ENCODE data around the gene GM2A.

Gene GM2A

DNA sequence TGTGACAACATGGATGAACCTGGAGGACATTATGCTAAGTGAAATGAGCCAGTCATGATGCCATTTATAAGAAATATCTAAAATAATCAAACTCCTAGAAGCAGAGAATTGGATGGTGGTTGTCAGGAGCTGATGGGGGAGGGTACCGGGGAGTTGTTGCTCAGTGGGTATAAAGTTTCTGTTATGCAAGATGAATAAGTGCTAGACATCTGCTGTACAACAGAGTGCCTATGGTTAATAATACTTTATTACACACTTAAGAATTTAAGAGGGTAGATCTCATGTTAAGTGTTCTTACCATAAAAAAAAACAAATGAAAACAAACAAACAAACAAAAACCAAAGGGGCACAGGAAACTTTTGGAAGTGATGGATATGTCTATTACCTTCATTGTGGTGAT, 16.1 kb upstream of the GM2A start:
- Histone ChIP-seq H3F3A (ENCODE audit: insufficient read depth) (peaks cover 79% of the 10 kb centered on the region), H3K79me2 (ENCODE audit: insufficient read depth, low read length) (no peaks in the 10 kb centered on the region), H3K9me3 (ENCODE audit: insufficient read depth, low read length) (no peaks in the 10 kb centered on the region), H3K27ac (ENCODE audit: low read depth, low read length) (peak overlapping the region; percentile 99), H3K9me2 (replicated peaks; ENCODE audit: insufficient read depth, low read length) (no peaks in the 10 kb centered on the region), H3K9ac (ENCODE audit: low read length) (peak overlapping the region; percentile 64; the same call in 1 of the 2 replicates), H3K4me2 (ENCODE audit: low read depth, low read length, poor library complexity, severe bottlenecking) (peak overlapping the region; percentile 30), H2AFZ (ENCODE audit: low read depth, low read length, severe bottlenecking) (no peak overlapping the region), H4K20me1 (ENCODE audit: low read depth, low read length) (no peaks in the 10 kb centered on the region), H3K27me3 (ENCODE audit: low read length) (no peaks in the 10 kb centered on the region), H3K36me3 (ENCODE audit: low read length) (no peaks in the 10 kb centered on the region), H3K4me3 (ENCODE audit: insufficient read depth, low read length, poor library complexity, severe bottlenecking) (no peak overlapping the region)
- TF ChIP-seq EZH2phosphoT487 (conservative IDR thresholded peaks at IDR 0.05; ENCODE audit: low read length) = no peak
- TF ChIP-seq, protein P1, sequence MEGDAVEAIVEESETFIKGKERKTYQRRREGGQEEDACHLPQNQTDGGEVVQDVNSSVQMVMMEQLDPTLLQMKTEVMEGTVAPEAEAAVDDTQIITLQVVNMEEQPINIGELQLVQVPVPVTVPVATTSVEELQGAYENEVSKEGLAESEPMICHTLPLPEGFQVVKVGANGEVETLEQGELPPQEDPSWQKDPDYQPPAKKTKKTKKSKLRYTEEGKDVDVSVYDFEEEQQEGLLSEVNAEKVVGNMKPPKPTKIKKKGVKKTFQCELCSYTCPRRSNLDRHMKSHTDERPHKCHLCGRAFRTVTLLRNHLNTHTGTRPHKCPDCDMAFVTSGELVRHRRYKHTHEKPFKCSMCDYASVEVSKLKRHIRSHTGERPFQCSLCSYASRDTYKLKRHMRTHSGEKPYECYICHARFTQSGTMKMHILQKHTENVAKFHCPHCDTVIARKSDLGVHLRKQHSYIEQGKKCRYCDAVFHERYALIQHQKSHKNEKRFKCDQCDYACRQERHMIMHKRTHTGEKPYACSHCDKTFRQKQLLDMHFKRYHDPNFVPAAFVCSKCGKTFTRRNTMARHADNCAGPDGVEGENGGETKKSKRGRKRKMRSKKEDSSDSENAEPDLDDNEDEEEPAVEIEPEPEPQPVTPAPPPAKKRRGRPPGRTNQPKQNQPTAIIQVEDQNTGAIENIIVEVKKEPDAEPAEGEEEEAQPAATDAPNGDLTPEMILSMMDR (IDR thresholded peaks at IDR 0.05; ENCODE audit: insufficient read depth, low read length, poor library complexity, severe bottlenecking) = no peak

DNA sequence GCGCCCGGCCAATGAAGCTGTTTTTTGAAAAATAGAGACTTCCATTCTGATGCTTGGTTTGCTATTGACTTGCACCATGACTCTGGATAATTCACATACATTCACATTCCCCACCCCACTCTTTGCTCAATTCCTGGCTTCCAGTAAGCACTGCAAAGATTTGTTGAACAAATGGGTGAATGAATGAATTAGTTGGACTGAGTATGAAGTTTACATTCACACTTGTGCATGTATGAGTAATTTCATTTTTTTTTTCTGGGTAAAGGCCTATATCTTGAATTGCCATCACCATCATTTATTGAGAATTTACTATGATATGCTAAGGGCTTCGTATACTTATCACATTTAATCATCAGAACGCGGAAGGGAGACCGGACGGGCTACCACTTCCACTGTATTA, 15.3 kb upstream of the GM2A start:
- no peak overlapping the region for H3K4me3 ChIP-seq (ENCODE audit: insufficient read depth, low read length, poor library complexity, severe bottlenecking)
- H4K20me1 ChIP-seq (ENCODE audit: low read depth, low read length) = no peaks in the 10 kb centered on the region
- H3K9me3 ChIP-seq (ENCODE audit: insufficient read depth, low read length) = no peaks in the 10 kb centered on the region
- H3K79me2 ChIP-seq (ENCODE audit: insufficient read depth, low read length) = no peaks in the 10 kb centered on the region
- peak overlapping the region; percentile 72 for H3K4me2 ChIP-seq (ENCODE audit: low read depth, low read length, poor library complexity, severe bottlenecking)
- TF ChIP-seq, protein P1 (IDR thresholded peaks at IDR 0.05; ENCODE audit: insufficient read depth, low read length, poor library complexity, severe bottlenecking) = no peak
- TF ChIP-seq EZH2phosphoT487 (conservative IDR thresholded peaks at IDR 0.05; ENCODE audit: low read length) = no peak
- peak overlapping the region; percentile 15 for H2AFZ ChIP-seq (ENCODE audit: low read depth, low read length, severe bottlenecking)
- H3F3A ChIP-seq (ENCODE audit: insufficient read depth) = peaks cover 75% of the 10 kb centered on the region
- peak overlapping the region; percentile 64 for H3K9ac ChIP-seq (ENCODE audit: low read length)
- no peaks in the 10 kb centered on the region for H3K9me2 ChIP-seq (replicated peaks; ENCODE audit: insufficient read depth, low read length)
- H3K27ac ChIP-seq (ENCODE audit: low read depth, low read length) = peak overlapping the region; percentile 99
- H3K36me3 ChIP-seq (ENCODE audit: low read length) = no peaks in the 10 kb centered on the region
- H3K27me3 ChIP-seq (ENCODE audit: low read length) = no peaks in the 10 kb centered on the region

DNA sequence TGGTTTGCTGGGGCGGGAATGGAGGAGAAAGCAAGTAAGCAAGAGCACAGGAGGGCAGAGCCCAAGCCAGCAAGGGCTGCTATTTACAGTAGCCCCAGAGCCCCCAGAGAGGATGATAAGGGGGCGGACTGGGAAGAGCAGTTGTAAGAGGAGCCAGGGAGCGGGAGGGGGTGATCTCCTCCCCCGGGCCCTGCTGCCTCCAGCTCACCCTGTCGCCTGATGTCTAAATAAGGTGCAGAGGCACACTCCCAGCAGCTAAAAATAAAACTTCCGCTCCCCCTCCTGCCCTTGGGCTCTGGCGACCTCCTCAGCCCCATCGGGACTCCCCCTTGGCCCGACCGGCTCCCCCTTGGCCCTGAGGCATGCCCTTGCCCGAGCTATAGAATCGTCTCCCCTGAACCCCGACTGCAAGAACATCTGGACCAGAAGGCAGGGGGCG, 14.7 kb upstream of the GM2A start:
- Histone ChIP-seq H3F3A (ENCODE audit: insufficient read depth) (peaks cover 69% of the 10 kb centered on the region), H3K4me2 (ENCODE audit: low read depth, low read length, poor library complexity, severe bottlenecking) (peak overlapping the region; percentile 72), H4K20me1 (ENCODE audit: low read depth, low read length) (no peaks in the 10 kb centered on the region), H3K79me2 (ENCODE audit: insufficient read depth, low read length) (no peaks in the 10 kb centered on the region), H3K4me3 (ENCODE audit: insufficient read depth, low read length, poor library complexity, severe bottlenecking) (peak overlapping the region; percentile 11), H3K36me3 (ENCODE audit: low read length) (no peaks in the 10 kb centered on the region), H3K9ac (ENCODE audit: low read length) (peak overlapping the region; percentile 64), H3K9me3 (ENCODE audit: insufficient read depth, low read length) (no peaks in the 10 kb centered on the region), H3K27ac (ENCODE audit: low read depth, low read length) (peak overlapping the region; percentile 99), H2AFZ (ENCODE audit: low read depth, low read length, severe bottlenecking) (peak overlapping the region; percentile 15), H3K27me3 (ENCODE audit: low read length) (no peaks in the 10 kb centered on the region), H3K9me2 (replicated peaks; ENCODE audit: insufficient read depth, low read length) (no peaks in the 10 kb centered on the region)
- TF ChIP-seq, protein P1 (IDR thresholded peaks at IDR 0.05; ENCODE audit: insufficient read depth, low read length, poor library complexity, severe bottlenecking) = peak; percentile 11
- TF ChIP-seq EZH2phosphoT487 (conservative IDR thresholded peaks at IDR 0.05; ENCODE audit: low read length) = no peak
